ENCODE data around the gene TMEM141.
"Not testable (repeated sequence)": the region's sequence is repeated elsewhere in the genome, so short reads cannot be mapped to it uniquely, and the experiment has no call there.

Gene TMEM141

GRCh38 chr9:136748666-136749611, 42.2 kb upstream of the TMEM141 start:
- peaks cover 15% of the 10 kb centered on the region for H3K27me3 ChIP-seq (ENCODE audit: insufficient read depth, low read length)
- H3K36me3 ChIP-seq (ENCODE audit: insufficient read depth, low read length): no peaks in the 10 kb centered on the region
- H3K4me3 ChIP-seq (ENCODE audit: low read length): no peak overlapping the region
- H2AFZ ChIP-seq (ENCODE audit: low read depth, low read length): no peak overlapping the region
- peaks cover 7% of the 10 kb centered on the region for H3K9me3 ChIP-seq (ENCODE audit: low read length)
- H3K4me1 ChIP-seq (ENCODE audit: insufficient read depth, low read length): no peaks in the 10 kb centered on the region

GRCh38 chr9:136750526-136750925, 40.6 kb upstream of the TMEM141 start:
- peaks cover 7% of the 10 kb centered on the region for H3K9me3 ChIP-seq (ENCODE audit: low read length)
- no peak overlapping the region for H3K4me3 ChIP-seq (ENCODE audit: low read length)
- H3K4me1 ChIP-seq (ENCODE audit: insufficient read depth, low read length): no peaks in the 10 kb centered on the region
- no peaks in the 10 kb centered on the region for H3K36me3 ChIP-seq (ENCODE audit: insufficient read depth, low read length)
- H3K27me3 ChIP-seq (ENCODE audit: insufficient read depth, low read length): peaks cover 13% of the 10 kb centered on the region
- H2AFZ ChIP-seq (ENCODE audit: low read depth, low read length): no peak overlapping the region

GRCh38 chr9:136751244-136751643, 39.9 kb upstream of the TMEM141 start:
- H3K27me3 ChIP-seq (ENCODE audit: insufficient read depth, low read length): peaks cover 11% of the 10 kb centered on the region
- no peak overlapping the region for H2AFZ ChIP-seq (ENCODE audit: low read depth, low read length)
- H3K4me3 ChIP-seq (ENCODE audit: low read length): no peak overlapping the region
- no peaks in the 10 kb centered on the region for H3K4me1 ChIP-seq (ENCODE audit: insufficient read depth, low read length)
- H3K9me3 ChIP-seq (ENCODE audit: low read length): peaks cover 7% of the 10 kb centered on the region
- no peaks in the 10 kb centered on the region for H3K36me3 ChIP-seq (ENCODE audit: insufficient read depth, low read length)

- peaks cover 11% of the 10 kb centered on the region for H3K27me3 ChIP-seq (ENCODE audit: insufficient read depth, low read length)
- H3K9me3 ChIP-seq (ENCODE audit: low read length): peaks cover 7% of the 10 kb centered on the region
- no peaks in the 10 kb centered on the region for H3K36me3 ChIP-seq (ENCODE audit: insufficient read depth, low read length)
- no peaks in the 10 kb centered on the region for H3K4me1 ChIP-seq (ENCODE audit: insufficient read depth, low read length)
- no peak overlapping the region for H2AFZ ChIP-seq (ENCODE audit: low read depth, low read length)
- no peak overlapping the region for H3K4me3 ChIP-seq (ENCODE audit: low read length)
Measured at GRCh38 chr9:136751814-136752213, 39.3 kb upstream of the TMEM141 start.

- no peak overlapping the region for H2AFZ ChIP-seq (ENCODE audit: low read depth, low read length)
- no peaks in the 10 kb centered on the region for H3K4me1 ChIP-seq (ENCODE audit: insufficient read depth, low read length)
- H3K9me3 ChIP-seq (ENCODE audit: low read length): peaks cover 7% of the 10 kb centered on the region
- H3K4me3 ChIP-seq (ENCODE audit: low read length): no peak overlapping the region
- peaks cover 11% of the 10 kb centered on the region for H3K27me3 ChIP-seq (ENCODE audit: insufficient read depth, low read length)
- no peaks in the 10 kb centered on the region for H3K36me3 ChIP-seq (ENCODE audit: insufficient read depth, low read length)
Measured at GRCh38 chr9:136753371-136754058, 37.6 kb upstream of the TMEM141 start.

- Histone ChIP-seq H3K27me3 (ENCODE audit: insufficient read depth, low read length) (peaks cover 7% of the 10 kb centered on the region), H3K36me3 (ENCODE audit: insufficient read depth, low read length) (no peaks in the 10 kb centered on the region), H3K4me3 (ENCODE audit: low read length) (no peak overlapping the region), H3K4me1 (ENCODE audit: insufficient read depth, low read length) (no peaks in the 10 kb centered on the region), H2AFZ (ENCODE audit: low read depth, low read length) (no peak overlapping the region), H3K9me3 (ENCODE audit: low read length) (peaks cover 7% of the 10 kb centered on the region)
Measured at GRCh38 chr9:136754059-136754572, 37.0 kb upstream of the TMEM141 start.

- no peaks in the 10 kb centered on the region for H3K36me3 ChIP-seq (ENCODE audit: insufficient read depth, low read length)
- no peak overlapping the region for H3K4me3 ChIP-seq (ENCODE audit: low read length)
Measured at GRCh38 chr9:136754626-136755301, 36.4 kb upstream of the TMEM141 start.

GRCh38 chr9:136755302-136756133, 35.6 kb upstream of the TMEM141 start:
- not testable (repeated sequence) for H3K4me3 ChIP-seq (ENCODE audit: low read length); H3K36me3 ChIP-seq (ENCODE audit: insufficient read depth, low read length); H3K9me3 ChIP-seq (ENCODE audit: low read length); H3K4me1 ChIP-seq (ENCODE audit: insufficient read depth, low read length); H3K27me3 ChIP-seq (ENCODE audit: insufficient read depth, low read length); H2AFZ ChIP-seq (ENCODE audit: low read depth, low read length)

More at GRCh38 chr9:136754626-136755301, 36.4 kb upstream of the TMEM141 start:
- peaks cover 7% of the 10 kb centered on the region for H3K9me3 ChIP-seq (ENCODE audit: low read length)
- H3K4me1 ChIP-seq (ENCODE audit: insufficient read depth, low read length): no peaks in the 10 kb centered on the region
- peaks cover 3% of the 10 kb centered on the region for H3K27me3 ChIP-seq (ENCODE audit: insufficient read depth, low read length)
- H2AFZ ChIP-seq (ENCODE audit: low read depth, low read length): no peak overlapping the region

- peaks cover 2% of the 10 kb centered on the region for H3K4me1 ChIP-seq (ENCODE audit: insufficient read depth, low read length)
- H3K4me3 ChIP-seq (ENCODE audit: low read length): no peak overlapping the region
- no peak overlapping the region for H2AFZ ChIP-seq (ENCODE audit: low read depth, low read length)
- H3K9me3 ChIP-seq (ENCODE audit: low read length): peaks cover 7% of the 10 kb centered on the region
- H3K27me3 ChIP-seq (ENCODE audit: insufficient read depth, low read length): peaks cover 3% of the 10 kb centered on the region
- no peaks in the 10 kb centered on the region for H3K36me3 ChIP-seq (ENCODE audit: insufficient read depth, low read length)
Measured at GRCh38 chr9:136756134-136756438, 35.1 kb upstream of the TMEM141 start.

GRCh38 chr9:136756836-136757235, 34.3 kb upstream of the TMEM141 start:
- no peak overlapping the region for H2AFZ ChIP-seq (ENCODE audit: low read depth, low read length)
- no peak overlapping the region for H3K4me3 ChIP-seq (ENCODE audit: low read length)
- H3K36me3 ChIP-seq (ENCODE audit: insufficient read depth, low read length): no peaks in the 10 kb centered on the region
- H3K4me1 ChIP-seq (ENCODE audit: insufficient read depth, low read length): peaks cover 3% of the 10 kb centered on the region
- H3K27me3 ChIP-seq (ENCODE audit: insufficient read depth, low read length): peaks cover 3% of the 10 kb centered on the region
- H3K9me3 ChIP-seq (ENCODE audit: low read length): peaks cover 5% of the 10 kb centered on the region

GRCh38 chr9:136757328-136757727, 33.8 kb upstream of the TMEM141 start:
- Histone ChIP-seq H2AFZ (ENCODE audit: low read depth, low read length) (no peak overlapping the region), H3K36me3 (ENCODE audit: insufficient read depth, low read length) (no peaks in the 10 kb centered on the region), H3K27me3 (ENCODE audit: insufficient read depth, low read length) (peaks cover 3% of the 10 kb centered on the region), H3K9me3 (ENCODE audit: low read length) (peaks cover under 1% of the 10 kb centered on the region), H3K4me1 (ENCODE audit: insufficient read depth, low read length) (peaks cover 3% of the 10 kb centered on the region), H3K4me3 (ENCODE audit: low read length) (no peak overlapping the region)

- Histone ChIP-seq H3K27me3 (ENCODE audit: insufficient read depth, low read length) (peaks cover 3% of the 10 kb centered on the region), H3K9me3 (ENCODE audit: low read length) (no peaks in the 10 kb centered on the region), H3K4me1 (ENCODE audit: insufficient read depth, low read length) (peaks cover 3% of the 10 kb centered on the region), H3K4me3 (ENCODE audit: low read length) (no peak overlapping the region), H3K36me3 (ENCODE audit: insufficient read depth, low read length) (no peaks in the 10 kb centered on the region), H2AFZ (ENCODE audit: low read depth, low read length) (no peak overlapping the region)
Measured at GRCh38 chr9:136757751-136758140, 33.4 kb upstream of the TMEM141 start.

Measured in neuron (in vitro differentiated cells).